H1 (cell line): ENCODE measurements around the gene KCMF1. TPM values are rescaled to one million over a fixed set of nuclear protein-coding genes. Genes with fewer than 3 reads are reported as not detected.

Source experiments
- HDAC6 ChIP-seq: IDR thresholded peaks from one replicate; pipeline ENCODE4 v1.7.1; 2012; ENCODE audit warnings: low read depth, mild to moderate bottlenecking, inconsistent platforms, low read length, moderate library complexity
- POLR2AphosphoS5 ChIP-seq: IDR thresholded peaks from 2 replicates; pipeline ENCODE4 v1.6.1; 2011; ENCODE audit warnings: low read depth, low read length
- SP1 ChIP-seq: IDR thresholded peaks from 2 replicates; pipeline ENCODE4 v1.6.1; 2011; ENCODE audit warnings: low read depth, low read length
- TAF1 ChIP-seq: IDR thresholded peaks from 2 replicates; pipeline ENCODE4 v1.6.1; 2011; ENCODE audit warnings: mild to moderate bottlenecking, low read depth, low read length
- polyA plus RNA-seq, 7 experiments: library from polyadenylated mRNA; depleted of rRNA in 3 of 7; stranded (reverse) in 5 of 7; unstranded in 2 of 7; fragments of >200 nt in 5 of 7; fragments of 200-250 nt in 2 of 7; gene quantifications; 1 replicate in 5 of 7; 2 replicates in 1 of 7; 4 replicates in 1 of 7; pipeline versions ENCODE4 v1.2.1 to v1.2.3, GENCODE V29; 2011 to 2013; ENCODE audit warnings: missing spikeins in 2 of 7, mixed read lengths in 2 of 7
- total RNA-seq: library from RNA; stranded (reverse); fragmentation: NEBNext Ultra II Directional; extraction: Animal tissue kit (Norgen Biotek cat#: 25700); gene quantifications from 2 replicates; pipeline ENCODE4 v1.2.1, GENCODE V29; 2021
- TF ChIP-seq, protein P1 (sequence below): fragments of 300-600 bp; sonication (generic); IDR thresholded peaks from 2 replicates; pipeline ENCODE4 v1.7.1; 2012; ENCODE audit warnings: low read length, moderate library complexity, mild to moderate bottlenecking, inconsistent platforms; ENCODE audit not compliant: insufficient replicate concordance

The KCMF1 gene
- total and polyA plus RNA-seq, 2 of the 8 experiments (the other 6 are each of a cell fraction or from before 2014, with no cell fraction given): 86.9 to 149 TPM

DNA sequence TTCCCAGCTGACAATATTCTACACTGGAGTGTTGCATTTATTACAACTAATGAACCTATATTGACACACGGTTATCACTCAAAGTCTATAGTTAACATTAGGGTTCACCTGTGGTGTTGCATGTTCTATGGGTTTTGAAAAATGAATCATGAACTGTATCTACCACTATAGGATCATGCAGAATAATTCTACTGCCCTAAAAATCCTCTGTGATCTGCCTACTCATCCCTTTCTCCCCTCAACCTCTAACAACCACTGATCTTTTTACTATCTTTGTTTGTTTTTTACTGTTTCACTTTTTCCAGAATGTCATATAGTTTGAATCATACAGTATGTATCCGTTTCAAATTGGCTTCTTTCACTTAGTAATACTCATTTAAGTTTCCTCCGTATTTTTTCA lies 114.6 kb downstream of the KCMF1 start (continued):
- TF ChIP-seq, protein P1, sequence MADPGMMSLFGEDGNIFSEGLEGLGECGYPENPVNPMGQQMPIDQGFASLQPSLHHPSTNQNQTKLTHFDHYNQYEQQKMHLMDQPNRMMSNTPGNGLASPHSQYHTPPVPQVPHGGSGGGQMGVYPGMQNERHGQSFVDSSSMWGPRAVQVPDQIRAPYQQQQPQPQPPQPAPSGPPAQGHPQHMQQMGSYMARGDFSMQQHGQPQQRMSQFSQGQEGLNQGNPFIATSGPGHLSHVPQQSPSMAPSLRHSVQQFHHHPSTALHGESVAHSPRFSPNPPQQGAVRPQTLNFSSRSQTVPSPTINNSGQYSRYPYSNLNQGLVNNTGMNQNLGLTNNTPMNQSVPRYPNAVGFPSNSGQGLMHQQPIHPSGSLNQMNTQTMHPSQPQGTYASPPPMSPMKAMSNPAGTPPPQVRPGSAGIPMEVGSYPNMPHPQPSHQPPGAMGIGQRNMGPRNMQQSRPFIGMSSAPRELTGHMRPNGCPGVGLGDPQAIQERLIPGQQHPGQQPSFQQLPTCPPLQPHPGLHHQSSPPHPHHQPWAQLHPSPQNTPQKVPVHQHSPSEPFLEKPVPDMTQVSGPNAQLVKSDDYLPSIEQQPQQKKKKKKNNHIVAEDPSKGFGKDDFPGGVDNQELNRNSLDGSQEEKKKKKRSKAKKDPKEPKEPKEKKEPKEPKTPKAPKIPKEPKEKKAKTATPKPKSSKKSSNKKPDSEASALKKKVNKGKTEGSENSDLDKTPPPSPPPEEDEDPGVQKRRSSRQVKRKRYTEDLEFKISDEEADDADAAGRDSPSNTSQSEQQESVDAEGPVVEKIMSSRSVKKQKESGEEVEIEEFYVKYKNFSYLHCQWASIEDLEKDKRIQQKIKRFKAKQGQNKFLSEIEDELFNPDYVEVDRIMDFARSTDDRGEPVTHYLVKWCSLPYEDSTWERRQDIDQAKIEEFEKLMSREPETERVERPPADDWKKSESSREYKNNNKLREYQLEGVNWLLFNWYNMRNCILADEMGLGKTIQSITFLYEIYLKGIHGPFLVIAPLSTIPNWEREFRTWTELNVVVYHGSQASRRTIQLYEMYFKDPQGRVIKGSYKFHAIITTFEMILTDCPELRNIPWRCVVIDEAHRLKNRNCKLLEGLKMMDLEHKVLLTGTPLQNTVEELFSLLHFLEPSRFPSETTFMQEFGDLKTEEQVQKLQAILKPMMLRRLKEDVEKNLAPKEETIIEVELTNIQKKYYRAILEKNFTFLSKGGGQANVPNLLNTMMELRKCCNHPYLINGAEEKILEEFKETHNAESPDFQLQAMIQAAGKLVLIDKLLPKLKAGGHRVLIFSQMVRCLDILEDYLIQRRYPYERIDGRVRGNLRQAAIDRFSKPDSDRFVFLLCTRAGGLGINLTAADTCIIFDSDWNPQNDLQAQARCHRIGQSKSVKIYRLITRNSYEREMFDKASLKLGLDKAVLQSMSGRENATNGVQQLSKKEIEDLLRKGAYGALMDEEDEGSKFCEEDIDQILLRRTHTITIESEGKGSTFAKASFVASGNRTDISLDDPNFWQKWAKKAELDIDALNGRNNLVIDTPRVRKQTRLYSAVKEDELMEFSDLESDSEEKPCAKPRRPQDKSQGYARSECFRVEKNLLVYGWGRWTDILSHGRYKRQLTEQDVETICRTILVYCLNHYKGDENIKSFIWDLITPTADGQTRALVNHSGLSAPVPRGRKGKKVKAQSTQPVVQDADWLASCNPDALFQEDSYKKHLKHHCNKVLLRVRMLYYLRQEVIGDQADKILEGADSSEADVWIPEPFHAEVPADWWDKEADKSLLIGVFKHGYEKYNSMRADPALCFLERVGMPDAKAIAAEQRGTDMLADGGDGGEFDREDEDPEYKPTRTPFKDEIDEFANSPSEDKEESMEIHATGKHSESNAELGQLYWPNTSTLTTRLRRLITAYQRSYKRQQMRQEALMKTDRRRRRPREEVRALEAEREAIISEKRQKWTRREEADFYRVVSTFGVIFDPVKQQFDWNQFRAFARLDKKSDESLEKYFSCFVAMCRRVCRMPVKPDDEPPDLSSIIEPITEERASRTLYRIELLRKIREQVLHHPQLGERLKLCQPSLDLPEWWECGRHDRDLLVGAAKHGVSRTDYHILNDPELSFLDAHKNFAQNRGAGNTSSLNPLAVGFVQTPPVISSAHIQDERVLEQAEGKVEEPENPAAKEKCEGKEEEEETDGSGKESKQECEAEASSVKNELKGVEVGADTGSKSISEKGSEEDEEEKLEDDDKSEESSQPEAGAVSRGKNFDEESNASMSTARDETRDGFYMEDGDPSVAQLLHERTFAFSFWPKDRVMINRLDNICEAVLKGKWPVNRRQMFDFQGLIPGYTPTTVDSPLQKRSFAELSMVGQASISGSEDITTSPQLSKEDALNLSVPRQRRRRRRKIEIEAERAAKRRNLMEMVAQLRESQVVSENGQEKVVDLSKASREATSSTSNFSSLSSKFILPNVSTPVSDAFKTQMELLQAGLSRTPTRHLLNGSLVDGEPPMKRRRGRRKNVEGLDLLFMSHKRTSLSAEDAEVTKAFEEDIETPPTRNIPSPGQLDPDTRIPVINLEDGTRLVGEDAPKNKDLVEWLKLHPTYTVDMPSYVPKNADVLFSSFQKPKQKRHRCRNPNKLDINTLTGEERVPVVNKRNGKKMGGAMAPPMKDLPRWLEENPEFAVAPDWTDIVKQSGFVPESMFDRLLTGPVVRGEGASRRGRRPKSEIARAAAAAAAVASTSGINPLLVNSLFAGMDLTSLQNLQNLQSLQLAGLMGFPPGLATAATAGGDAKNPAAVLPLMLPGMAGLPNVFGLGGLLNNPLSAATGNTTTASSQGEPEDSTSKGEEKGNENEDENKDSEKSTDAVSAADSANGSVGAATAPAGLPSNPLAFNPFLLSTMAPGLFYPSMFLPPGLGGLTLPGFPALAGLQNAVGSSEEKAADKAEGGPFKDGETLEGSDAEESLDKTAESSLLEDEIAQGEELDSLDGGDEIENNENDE: no peak
- TF ChIP-seq HDAC6: no peak
- no peak for TF ChIP-seq POLR2AphosphoS5
- no peak for TF ChIP-seq SP1
- no peak for TF ChIP-seq TAF1
